HG03342 (cell line): Measurements from ENCODE around the gene MS4A5.
"Not testable (repeated sequence)": the region's sequence is repeated elsewhere in the genome, so short reads cannot be mapped to it uniquely, and the experiment has no call there.

Experiments used
- ATAC-seq: cut with Tn5 transposase; IDR thresholded peaks from one replicate; pipeline ENCODE4 v1.9.1; 2021; ENCODE audit warnings: mild to moderate bottlenecking, moderate library complexity; ENCODE audit not compliant: unreplicated experiment

Gene MS4A5

GRCh38 chr11:60429272-60429671 lies at the start of gene MS4A5:
Gene MS4A5, plus strand, starts transcription at chr11:60429572. Its CDS starts 103 bp downstream, at chr11:60429675.
- no peak for ATAC-seq

- ATAC-seq = peak; percentile 96
Measured at GRCh38 chr11:60389279-60389910, 40.0 kb upstream of the MS4A5 start.

GRCh38 chr11:60390419-60390818 lies 39.0 kb upstream of the MS4A5 start:
- no peak for ATAC-seq

GRCh38 chr11:60392361-60392760 lies 37.0 kb upstream of the MS4A5 start:
- ATAC-seq = no peak

GRCh38 chr11:60393016-60393415 lies 36.4 kb upstream of the MS4A5 start:
- no peak for ATAC-seq

GRCh38 chr11:60394666-60395380 lies 34.5 kb upstream of the MS4A5 start:
- ATAC-seq = no peak

GRCh38 chr11:60396382-60396781 lies 33.0 kb upstream of the MS4A5 start, which contains the start of gene MS4A14:
Gene MS4A14, plus strand, starts transcription at chr11:60396459. Its CDS starts 120 bp downstream, at chr11:60396579.
- ATAC-seq = no peak

GRCh38 chr11:60396799-60397198 lies 32.6 kb upstream of the MS4A5 start:
- ATAC-seq = no peak

GRCh38 chr11:60420015-60420414 lies 9.4 kb upstream of the MS4A5 start:
- no peak for ATAC-seq

- no peak for ATAC-seq
Measured at GRCh38 chr11:60422609-60423008, 6.8 kb upstream of the MS4A5 start.

- ATAC-seq = no peak
Measured at GRCh38 chr11:60428517-60428916, 855 bp upstream of the MS4A5 start.

- no peak for ATAC-seq
Measured at GRCh38 chr11:60431251-60431650, 1.9 kb downstream of the MS4A5 start.

- ATAC-seq = no peak
Measured at GRCh38 chr11:60433401-60433800, 4.0 kb downstream of the MS4A5 start.

- no peak for ATAC-seq
Measured at GRCh38 chr11:60447070-60447469, 17.7 kb downstream of the MS4A5 start.

GRCh38 chr11:60447846-60448245 lies 18.5 kb downstream of the MS4A5 start:
- ATAC-seq = no peak

- ATAC-seq = not testable (repeated sequence)
Measured at GRCh38 chr11:60451185-60451584, 21.8 kb downstream of the MS4A5 start.

GRCh38 chr11:60454212-60454611 lies 24.8 kb downstream of the MS4A5 start:
- no peak for ATAC-seq

- peak; percentile 86 for ATAC-seq
Measured at GRCh38 chr11:60455531-60456042, 26.2 kb downstream of the MS4A5 start, which contains the start of gene MS4A1. Gene MS4A1, plus strand, starts transcription at chr11:60455847. Its CDS starts 6,528 bp downstream, at chr11:60462375.

GRCh38 chr11:60457576-60457975 lies 28.2 kb downstream of the MS4A5 start:
- ATAC-seq = no peak

- no peak for ATAC-seq
Measured at GRCh38 chr11:60459345-60459744, 30.0 kb downstream of the MS4A5 start.

GRCh38 chr11:60468829-60469228 lies 39.5 kb downstream of the MS4A5 start:
- no peak for ATAC-seq

GRCh38 chr11:60469723-60470122 lies 40.4 kb downstream of the MS4A5 start:
- no peak for ATAC-seq
